NCI-H2227 (cell line): Measurements from ENCODE around the gene MAS1.
"Not testable (repeated sequence)": the region's sequence is repeated elsewhere in the genome, so short reads cannot be mapped to it uniquely, and the experiment has no call there.

ENCODE experiments used
- DNase-seq: peaks from one replicate; lab custom pipeline; 2025; ENCODE audit not compliant: unreplicated experiment; lab: John Stamatoyannopoulos, UW

MAS1 gene

DNA sequence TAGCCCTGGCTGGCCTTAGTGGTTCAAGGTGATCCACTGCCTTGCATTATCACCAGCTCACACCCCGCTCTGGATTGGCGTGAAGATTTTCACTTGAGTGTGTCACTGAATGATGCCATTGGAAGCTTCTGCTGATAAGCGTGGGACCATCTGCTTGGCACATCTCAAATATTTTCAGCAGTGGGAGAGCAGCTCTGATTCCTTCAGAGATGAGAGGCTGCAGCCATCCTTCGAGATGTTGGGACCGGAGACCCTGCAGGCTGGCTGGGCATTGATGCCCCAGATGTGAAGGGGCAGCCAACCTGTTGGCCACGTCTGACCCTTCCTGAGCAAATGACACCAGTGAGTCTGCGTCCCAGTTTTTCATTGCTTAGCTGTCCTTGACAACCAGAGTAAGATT is at the start of gene MAS1:
Gene MAS1 (plus strand): TSS at position 197 of the 400 bp plus-strand sequence. CDS start 15,968 bp downstream, outside the sequence.
- no peak for DNase-seq

DNA sequence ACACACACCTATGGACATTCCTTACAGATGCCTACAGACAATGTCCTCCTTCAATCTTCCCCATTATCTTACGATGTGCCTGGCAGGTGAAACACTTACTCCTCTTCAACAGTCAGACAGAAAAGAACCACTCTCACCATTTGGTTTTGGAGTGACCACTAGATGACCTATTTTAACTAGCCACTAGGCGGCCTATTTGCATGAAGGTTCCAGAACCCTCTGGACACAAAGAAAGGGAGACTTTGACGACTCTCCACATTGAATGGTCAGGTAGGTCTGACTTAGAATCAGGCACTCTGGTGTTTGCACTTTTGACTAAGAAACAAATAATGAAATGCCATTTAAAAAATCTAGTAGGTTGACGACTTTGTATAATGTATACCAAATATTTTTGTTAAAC is 48.8 kb upstream of the MAS1 start:
- no peak for DNase-seq

DNA sequence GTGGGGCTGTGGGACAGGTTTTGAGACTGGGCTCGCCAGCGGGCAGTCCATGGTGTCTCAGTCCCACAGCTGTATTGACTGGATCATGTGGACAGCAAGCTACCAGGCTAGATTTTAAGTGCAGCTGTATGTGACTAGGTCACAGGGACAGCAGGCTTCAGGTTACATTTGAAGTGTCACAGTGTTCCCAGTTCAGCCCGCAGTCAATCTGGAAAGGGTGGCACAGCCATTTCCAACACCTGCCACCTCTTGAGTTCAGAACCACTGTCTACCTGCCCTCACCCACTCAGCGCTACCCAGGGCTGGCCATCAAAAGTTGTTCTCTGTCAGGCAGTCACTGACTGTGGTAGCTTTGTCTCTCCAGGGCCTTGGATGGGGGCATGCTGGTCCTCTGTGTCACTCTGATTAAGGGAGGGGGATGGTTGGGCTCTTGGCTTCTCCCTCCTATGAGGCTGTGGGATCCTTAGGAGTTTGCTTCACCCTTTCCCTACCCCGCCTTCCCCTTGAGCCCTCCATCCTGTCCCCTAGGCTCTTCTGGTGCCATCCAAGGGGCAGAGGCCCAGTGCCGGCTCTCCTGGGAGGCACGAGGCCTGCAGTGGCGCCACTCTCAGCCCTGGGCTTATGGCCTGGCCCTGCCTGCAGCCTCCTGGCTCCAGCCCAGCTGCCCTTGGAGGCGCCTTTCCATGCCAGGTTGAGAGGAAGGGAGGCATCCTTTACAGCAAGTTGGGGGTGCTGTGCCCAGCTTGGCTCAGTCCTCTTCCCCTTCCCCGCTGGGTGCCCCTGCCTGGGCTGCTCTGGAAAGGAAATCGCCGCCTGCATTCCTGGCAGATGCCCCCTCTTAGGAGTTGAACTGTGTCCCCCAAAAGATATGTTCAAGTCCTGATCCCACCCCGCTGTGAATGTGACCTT is 45.8 kb upstream of the MAS1 start:
- no peak for DNase-seq

DNA sequence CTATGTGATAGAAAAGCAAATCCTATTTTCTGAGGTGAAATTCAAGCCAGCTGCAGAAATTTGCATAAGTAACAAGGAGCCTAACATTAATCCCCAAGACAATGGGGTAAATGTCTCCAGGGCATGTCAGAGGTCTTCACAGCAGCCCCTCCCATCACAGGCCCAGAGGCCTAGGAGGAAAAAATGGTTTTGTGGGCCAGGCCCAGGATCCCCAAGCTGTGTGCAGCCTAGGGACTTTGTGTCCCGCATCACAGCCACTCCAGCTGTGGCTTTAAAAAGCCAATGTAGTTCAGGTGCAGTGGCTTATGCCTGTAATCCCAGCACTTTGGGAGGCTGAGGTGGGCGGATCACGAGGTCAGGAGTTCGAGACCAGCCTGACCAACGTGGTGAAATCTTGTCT is 42.2 kb upstream of the MAS1 start:
- not testable (repeated sequence) for DNase-seq

DNA sequence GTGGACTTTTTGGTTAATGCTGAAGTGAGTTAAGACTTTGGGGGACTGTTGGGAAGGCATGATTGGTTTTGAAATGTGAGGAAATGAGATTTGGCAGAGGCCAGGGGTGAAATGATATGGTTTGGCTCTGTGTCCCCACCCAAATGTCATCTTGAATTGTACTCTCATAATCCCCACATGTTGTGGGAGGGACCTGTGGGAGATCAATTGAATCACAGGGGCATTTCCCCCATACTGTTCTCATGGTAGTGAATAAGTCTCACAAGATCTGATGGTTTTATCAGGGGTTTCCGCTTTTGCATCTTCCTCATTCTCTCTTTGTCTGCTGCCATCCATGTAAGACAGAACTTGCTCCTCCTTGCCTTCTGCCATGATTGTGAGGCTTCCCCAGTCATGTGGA is 40.9 kb upstream of the MAS1 start:
- DNase-seq: not testable (repeated sequence)

DNA sequence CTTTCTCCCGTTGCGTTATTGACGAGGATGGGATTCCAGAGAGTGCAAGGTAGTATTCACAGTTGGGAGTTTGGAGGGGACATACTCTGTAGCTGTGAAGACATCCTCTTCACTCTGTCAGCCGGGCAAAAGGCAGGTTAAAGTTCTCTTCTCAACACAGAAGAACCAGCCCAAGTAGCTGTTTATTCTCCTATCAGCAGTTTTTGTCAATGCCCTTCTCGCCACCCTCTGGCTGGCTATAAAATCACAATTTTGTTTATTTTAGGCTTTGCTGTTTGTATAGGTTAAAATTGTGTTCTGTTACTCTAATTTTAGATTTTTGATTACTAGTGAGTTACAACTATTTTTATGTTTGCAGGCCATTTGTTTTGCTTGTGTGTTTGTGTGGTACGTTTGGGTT is 37.9 kb upstream of the MAS1 start:
- DNase-seq: no peak

DNA sequence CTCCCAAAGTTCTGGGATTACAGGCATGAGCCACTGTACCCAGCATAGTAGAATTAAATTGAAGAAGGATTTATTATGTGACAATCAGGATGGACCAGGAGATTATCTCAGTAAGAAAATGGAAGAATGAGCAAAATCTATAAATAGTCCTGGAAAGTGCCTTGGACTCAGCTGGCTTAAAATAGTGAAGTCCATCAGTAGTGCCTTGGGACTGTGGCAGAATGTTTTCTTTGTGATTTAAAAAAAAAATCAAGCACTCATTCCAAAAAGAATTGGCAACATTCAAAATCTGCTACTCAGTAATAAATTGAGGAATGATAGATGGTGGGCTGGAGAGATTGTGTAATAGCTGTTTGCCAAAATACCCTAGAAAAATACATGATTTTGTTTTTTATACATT is 37.0 kb upstream of the MAS1 start:
- no peak for DNase-seq

DNA sequence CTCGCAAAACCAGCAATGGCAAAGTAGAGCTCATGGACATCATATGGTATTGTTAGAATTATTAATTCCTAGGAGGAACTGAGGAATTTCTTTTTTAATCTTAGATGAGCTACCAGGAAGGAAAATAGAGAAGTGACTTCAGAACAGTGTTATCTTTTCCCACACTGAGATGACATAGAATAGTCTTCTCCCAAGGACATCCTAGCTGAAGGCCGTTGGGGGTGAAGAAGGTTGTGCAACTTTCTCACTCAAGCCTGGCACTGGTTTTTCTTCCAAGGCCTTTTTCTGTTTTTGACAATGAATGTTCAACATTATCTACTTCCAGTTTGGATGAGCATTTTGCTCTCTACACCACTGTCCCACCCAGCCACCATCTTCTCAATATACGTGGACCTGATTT is 35.8 kb upstream of the MAS1 start:
- DNase-seq: no peak

DNA sequence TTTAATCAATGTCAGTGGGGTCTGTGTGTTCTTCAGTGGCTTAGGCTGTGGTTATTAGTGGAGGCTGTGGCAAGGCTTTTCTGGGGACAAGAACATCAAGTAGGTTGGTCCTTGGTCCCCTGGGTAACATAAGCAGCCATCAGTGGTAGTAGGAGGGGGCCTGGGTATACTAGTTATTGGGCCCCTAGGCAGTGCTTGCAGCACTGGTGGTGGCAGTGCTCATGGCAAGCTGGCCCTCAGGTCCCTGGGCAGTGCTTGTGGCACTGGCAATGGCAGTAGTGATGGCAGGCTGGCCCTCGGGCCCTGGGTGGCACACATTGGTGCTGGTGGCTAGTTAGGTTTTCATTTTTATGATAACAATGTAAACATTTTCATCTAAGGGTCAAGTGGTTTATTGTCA is 32.5 kb upstream of the MAS1 start:
- DNase-seq: no peak

DNA sequence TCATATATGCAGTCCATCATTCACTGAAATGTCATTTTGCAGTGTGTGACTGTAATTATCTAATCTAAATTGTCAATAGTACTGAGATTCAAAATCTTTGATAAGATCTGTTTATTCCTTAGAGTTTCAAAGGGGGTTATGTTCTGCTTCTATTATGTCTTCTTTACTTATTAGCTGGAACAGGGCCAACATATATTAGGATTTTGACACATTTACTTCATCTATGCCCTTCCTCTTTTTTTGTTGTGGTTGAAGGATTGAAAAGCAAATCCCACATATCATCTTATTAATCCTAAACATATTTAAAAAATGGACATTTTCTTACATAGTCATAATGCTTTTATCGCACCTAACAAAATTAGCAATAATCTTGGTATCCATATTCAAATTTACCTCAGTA is 30.3 kb upstream of the MAS1 start:
- DNase-seq: no peak

DNA sequence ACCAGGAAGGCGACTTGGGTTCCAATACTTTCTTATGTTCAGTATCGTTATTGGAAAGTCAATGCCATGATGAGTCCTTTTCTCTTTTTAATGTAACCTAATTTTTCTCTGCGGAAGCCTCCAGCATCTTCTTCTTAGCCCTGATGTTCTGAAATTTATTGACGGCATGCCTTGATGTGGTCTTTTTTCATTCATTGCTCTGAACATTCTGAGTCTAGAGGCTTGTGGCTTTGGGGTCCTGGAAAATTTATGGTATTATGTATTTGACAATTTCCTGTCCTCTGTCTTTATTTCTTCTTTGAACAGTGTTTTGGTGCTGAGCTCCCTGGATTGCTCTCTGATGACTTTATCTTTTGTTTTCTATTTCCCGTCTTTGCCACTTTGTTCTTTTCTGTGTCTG is 28.7 kb upstream of the MAS1 start:
- DNase-seq: no peak

DNA sequence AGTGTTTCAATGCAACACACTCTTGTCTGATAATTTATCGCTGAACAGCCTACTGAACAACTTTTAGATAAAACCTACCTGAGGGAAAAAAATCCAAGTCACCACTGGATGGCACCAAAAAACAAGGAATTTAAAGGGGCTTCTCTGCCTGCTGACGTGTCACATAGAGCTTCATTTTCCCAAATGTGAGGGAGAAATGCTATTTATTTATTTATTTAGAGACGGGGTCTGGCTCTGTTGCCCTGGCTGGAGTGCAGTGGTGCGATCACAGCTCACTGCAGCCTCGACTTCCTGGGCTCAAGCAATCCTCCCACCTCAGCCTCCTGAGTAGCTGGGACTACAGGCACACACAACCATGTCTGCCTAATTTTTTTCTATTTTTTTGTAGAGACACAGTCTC is 27.4 kb upstream of the MAS1 start:
- peak; percentile 32 for DNase-seq

DNA sequence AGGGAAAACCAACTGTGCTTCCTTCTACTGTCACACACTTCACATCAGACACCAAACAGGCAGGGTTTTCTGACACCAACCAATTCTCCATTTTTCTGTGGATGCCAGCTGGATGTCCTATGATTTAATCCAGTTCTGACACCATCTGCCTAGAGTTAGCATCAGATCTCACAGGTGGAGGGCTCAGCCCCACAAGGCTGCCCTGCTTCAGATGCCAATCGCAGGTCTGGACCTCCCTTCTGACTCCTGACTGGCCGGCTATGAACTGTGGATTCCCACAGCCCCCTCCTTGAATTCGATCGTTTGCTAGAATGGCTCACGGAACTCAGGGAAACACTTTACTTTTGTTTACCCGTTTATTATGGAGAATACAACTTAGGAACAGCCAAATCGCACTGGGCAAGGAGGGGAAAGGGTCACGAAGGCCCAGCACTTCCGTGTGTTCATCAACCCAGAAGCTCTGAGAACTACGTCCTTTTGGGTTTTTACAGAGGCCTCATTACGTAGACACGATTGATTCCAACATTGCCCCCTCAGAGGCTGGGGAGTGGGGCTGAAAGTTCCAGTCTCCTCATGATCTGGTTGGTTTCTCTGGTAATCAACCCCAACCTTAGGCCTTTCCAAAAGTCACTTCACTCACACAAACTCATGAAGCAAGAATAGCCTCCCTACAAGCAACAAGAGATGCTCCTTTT is 25.4 kb upstream of the MAS1 start:
- DNase-seq: no peak

DNA sequence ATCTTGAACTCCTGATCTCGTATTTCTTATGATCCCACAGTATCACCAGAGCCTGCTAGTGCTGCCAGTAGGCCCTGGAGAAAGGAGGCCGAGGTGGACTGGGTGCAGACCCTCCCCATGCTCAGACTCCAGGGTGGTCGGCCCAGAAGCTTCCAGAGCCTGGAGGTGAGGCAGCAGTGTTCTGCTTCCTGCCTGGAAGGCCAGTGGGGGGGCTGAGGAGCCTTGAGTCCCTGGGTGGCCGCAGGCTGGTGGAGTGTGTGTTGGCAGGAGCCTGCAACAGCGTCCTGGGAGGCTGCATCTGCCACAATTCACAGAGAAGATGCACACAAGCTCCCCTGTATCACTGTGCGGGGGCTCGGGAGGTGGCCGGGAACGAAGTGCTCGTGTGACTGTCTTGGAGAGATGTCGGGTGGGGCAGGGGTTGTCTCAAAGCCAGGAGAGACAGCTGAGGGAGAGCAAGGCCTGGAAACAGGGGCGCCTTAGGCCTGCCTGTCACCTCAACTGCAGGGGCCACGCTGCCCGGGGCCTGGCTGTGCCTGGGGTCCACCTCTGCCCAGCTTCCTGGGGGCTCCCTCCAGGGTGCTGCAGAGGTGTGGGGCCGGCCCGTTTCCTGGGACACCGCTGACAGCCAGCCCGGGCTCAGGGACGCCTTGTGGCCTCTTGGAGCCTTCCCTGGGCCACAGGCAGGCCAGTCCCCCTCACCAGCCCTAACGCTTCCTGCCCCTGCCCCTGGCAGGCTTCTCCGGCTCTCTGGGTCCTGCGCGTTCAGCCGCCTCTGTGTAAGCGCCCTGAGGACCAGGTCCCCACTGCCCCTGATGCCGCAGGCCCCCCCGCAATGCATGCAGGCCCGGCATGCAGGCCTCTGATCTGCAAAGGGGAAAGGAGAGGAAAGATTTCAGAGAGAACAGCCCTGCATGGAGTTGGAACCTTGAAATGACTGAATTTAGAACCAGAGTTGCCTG is 24.2 kb upstream of the MAS1 start:
- no peak for DNase-seq

DNA sequence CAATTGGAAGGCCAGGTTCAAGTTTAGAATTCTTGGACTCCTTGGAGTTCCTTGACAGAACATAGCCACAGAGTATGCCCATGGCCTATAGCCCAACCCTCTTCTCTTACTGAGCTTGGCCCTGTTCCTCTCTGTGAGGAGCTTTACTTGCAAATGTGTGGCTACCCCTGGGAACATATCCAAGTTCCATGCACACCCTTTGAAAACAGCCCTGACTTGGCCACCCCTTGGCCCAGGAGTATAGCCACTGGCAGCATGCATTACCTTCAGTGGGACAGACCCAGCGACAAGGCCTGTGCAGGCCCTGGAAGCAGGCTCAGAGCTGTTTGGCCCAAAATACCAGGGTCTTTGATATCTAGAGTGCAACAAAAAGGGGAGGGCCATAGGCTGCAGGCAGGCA is 19.5 kb upstream of the MAS1 start:
- no peak for DNase-seq

DNA sequence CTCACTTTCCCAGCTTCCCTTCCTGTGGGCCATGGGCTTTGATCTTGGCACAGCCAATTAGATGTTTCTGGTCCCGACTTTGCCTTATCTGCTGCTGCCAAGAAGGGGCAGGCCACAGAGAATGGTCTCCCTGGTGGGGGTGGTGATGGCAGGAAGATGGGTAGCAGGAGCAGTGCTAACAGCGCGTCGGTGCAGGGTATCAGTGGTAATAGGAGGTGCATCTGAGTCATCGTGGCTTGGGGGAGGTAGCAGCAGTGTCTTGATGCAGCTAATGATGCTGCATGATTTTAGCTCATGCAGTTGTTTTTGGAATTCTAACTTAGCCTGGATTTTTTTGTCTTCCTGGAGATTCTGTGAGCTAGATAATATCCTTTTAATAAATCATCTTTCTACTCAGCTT is 18.9 kb upstream of the MAS1 start:
- no peak for DNase-seq

DNA sequence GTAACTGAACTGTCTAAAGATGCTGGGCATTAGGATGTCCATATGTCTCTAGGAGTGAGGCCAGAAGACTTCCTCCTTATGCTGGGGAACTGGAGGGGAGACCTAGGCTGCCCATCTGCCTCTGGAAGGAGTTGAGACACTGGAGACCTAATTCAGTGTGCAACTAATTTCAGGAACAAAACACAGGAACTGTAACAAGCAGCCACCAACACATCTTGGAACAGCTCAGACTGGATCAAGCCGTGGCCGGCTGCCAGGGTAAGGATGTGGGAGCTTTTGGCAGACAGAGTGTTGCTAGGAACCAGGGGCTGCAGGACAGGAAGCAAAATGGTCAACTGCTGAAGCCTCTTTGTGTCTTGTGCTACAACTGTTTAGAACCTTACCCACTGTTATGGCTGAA is 16.4 kb upstream of the MAS1 start:
- no peak for DNase-seq

DNA sequence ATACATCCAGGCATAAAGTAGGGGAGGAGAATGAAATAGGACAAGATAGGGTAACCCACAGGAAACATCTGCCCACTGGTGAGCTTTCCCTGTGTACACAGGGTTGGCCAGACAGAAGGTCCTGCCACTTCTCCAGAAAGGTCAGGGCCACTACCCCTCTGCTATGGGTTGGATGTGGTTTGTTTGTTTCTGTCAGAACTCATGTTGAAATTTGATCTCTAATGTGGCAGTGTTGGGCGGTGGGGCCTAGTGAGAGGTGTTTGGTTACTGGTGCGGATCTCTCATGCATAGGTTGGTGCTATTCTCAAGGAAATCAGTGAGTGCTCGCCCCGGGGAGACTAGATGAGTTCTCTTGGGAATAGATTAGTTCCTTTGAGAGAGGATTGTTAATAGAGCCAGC is 15.6 kb upstream of the MAS1 start:
- no peak for DNase-seq

DNA sequence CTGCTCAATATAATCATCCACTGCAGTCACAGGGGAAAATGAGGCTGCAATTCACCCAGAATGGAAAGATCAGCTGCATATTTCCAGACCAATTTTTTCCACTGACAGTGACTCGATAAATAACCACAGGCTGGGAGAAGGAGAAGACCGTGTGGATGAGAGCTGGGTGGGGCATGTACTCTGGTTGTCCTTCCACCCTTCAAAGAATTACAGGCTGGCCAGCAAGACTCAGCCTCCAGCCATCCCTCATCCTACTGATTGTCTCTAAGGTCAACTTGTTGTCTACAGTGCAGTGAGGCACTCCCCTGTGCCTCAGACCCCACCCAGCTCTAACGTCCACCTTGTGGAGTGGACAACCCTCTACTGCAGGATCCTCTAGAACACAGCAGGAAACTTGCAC is 14.5 kb upstream of the MAS1 start:
- DNase-seq: no peak

DNA sequence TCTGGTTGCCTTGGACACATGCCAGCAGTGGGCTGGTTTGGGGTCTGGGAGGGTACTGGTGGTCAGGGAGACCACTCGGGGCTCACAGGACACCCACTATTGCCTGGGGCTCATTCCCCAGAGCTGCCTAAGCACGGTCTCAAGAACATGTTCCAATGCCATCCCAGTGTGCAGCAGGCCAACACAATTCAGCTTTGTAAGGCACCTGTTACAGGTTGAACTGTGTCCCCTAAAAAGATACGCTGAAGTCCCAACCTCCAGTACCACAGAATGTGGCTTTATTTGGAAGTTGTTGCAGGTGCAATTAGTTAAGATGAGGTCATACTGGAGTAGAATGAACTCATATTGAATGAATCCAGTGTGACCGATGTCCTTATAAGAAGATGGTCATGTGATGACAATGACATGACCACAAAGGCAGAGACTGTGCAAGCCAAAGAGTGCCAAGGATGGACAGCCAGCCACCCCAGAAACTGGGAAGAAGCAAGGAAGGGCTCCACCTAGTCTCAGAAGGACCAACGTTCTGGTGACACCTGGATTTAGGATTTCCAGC is 13.5 kb upstream of the MAS1 start:
- DNase-seq: no peak

DNA sequence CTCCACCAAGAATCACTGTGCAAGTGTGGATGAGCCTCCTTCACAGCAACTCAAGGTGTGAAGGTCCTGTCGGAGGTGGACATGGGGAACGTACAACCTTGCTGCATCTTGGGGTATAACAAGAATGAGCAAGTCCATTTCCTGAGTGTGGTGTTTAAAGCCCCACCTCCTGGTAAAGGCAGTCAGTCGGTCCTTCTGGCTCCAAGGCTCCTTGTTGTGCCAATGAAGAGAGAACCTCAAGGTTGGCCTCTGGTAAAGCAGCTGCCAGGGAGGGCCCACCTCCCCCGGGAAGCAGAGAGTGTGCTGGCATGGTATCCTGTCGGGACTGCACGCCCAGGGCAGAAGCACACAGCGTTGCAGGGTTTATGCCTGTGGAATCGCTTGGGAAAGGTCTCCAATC is 12.4 kb upstream of the MAS1 start:
- DNase-seq: no peak
